GM23248 (cell line): ENCODE results near the gene GABRA4. TPM values are rescaled to one million over a fixed set of nuclear protein-coding genes. Genes with fewer than 3 reads are reported as not detected.

Experiments used
- DNase-seq: peaks from one replicate; pipeline ENCODE4 v3.0.0-alpha.2; 2015
- H2AFZ ChIP-seq: fragments of 200-600 bp; sonication (generic); 2 replicates; pipeline ENCODE4 v1.6.1; 2016; ENCODE audit warnings: antibody characterized with exemption
- H3F3A ChIP-seq: fragments of 200-600 bp; sonication (generic); 2 replicates; pipeline ENCODE4 v1.6.1; 2016; ENCODE audit warnings: mild to moderate bottlenecking, antibody characterized with exemption, mixed run types; ENCODE audit not compliant: insufficient read depth
- H3K27ac ChIP-seq: fragments of 200-600 bp; sonication (generic); 2 replicates; pipeline ENCODE4 v1.5.1; 2016; ENCODE audit warnings: mild to moderate bottlenecking
- H3K27me3 ChIP-seq: fragments of 200-600 bp; sonication (generic); replicated peaks from 2 replicates; pipeline ENCODE4 v1.6.1; 2016; ENCODE audit warnings: mild to moderate bottlenecking; ENCODE audit not compliant: insufficient read depth
- H3K36me3 ChIP-seq: fragments of 200-600 bp; sonication (generic); 2 replicates; pipeline ENCODE4 v1.6.1; 2016; ENCODE audit warnings: low read depth, mild to moderate bottlenecking
- H3K4me1 ChIP-seq: fragments of 200-600 bp; sonication (generic); 2 replicates; pipeline ENCODE4 v1.6.1; 2016; ENCODE audit warnings: mild to moderate bottlenecking; ENCODE audit not compliant: insufficient read depth
- H3K4me2 ChIP-seq: fragments of 200-600 bp; sonication (generic); one replicate; pipeline ENCODE4 v1.6.1; 2016; ENCODE audit warnings: mild to moderate bottlenecking; ENCODE audit not compliant: unreplicated experiment
- H3K4me3 ChIP-seq: fragments of 200-600 bp; sonication (generic); 2 replicates; pipeline ENCODE4 v1.5.1; 2016; ENCODE audit warnings: mild to moderate bottlenecking
- H3K79me2 ChIP-seq: fragments of 200-600 bp; sonication (generic); 2 replicates; pipeline ENCODE4 v1.6.1; 2016; ENCODE audit warnings: mild to moderate bottlenecking; ENCODE audit not compliant: insufficient read depth
- H3K9ac ChIP-seq: fragments of 200-600 bp; sonication (generic); 2 replicates; pipeline ENCODE4 v1.6.1; 2016; ENCODE audit warnings: mild to moderate bottlenecking
- H3K9me2 ChIP-seq: fragments of 200-600 bp; sonication (generic); 2 replicates; pipeline ENCODE4 v1.6.1; 2016; ENCODE audit warnings: mixed run types, mild to moderate bottlenecking, moderate library complexity; ENCODE audit not compliant: insufficient read depth
- H3K9me3 ChIP-seq: fragments of 200-600 bp; sonication (generic); one replicate; pipeline ENCODE4 v1.6.1; 2017; ENCODE audit warnings: low read depth
- H4K20me1 ChIP-seq: fragments of 200-600 bp; sonication (generic); 2 replicates; pipeline ENCODE4 v1.6.0; 2016; ENCODE audit not compliant: insufficient read depth
- EZH2 ChIP-seq: fragments of 200-600 bp; sonication (generic); IDR thresholded peaks from 2 replicates; pipeline ENCODE4 v1.6.1; 2018; ENCODE audit warnings: antibody characterized with exemption, mild to moderate bottlenecking; ENCODE audit not compliant: insufficient read depth, poor library complexity, severe bottlenecking
- EZH2phosphoT487 ChIP-seq: fragments of 200-600 bp; sonication (generic); IDR thresholded peaks from 2 replicates; pipeline ENCODE4 v1.6.1; 2018; ENCODE audit warnings: antibody characterized with exemption, moderate library complexity, mild to moderate bottlenecking, low read depth; ENCODE audit not compliant: insufficient read depth
- WGBS, 2 experiments: methylation state at CpG; one replicate each; pipeline ENCODE4 v1.1.6; 2015 to 2017; ENCODE audit warnings: low lambda C conversion rate in 2 of 2, low coverage in 1 of 2; ENCODE audit errors: missing lambda C conversion rate in 2 of 2; 5-methylcytosine and 5-hydroxymethylcytosine counted together
- in situ Hi-C: fragments of 300-500 bp; cut with MboI; formaldehyde crosslinking; loops from 2 replicates; pipeline ENCODE4 v1.15.0; 2020
- polyA plus RNA-seq: library from polyadenylated mRNA; unstranded; fragments of >200 nt; fragmentation: Nextera tagmentation; extraction: Ambion mirVana; gene quantifications from 2 replicates; pipeline ENCODE4 v1.2.1, GENCODE V29; 2016
- total RNA-seq: library from RNA; depleted of rRNA; stranded (reverse); fragments of >200 nt; shearing (Covaris generic); gene quantifications from 2 replicates; pipeline ENCODE4 v1.2.3, GENCODE V29; 2014

The GABRA4 gene
- total and polyA plus RNA-seq, 2 experiments from 2014 or later: not detected

DNA sequence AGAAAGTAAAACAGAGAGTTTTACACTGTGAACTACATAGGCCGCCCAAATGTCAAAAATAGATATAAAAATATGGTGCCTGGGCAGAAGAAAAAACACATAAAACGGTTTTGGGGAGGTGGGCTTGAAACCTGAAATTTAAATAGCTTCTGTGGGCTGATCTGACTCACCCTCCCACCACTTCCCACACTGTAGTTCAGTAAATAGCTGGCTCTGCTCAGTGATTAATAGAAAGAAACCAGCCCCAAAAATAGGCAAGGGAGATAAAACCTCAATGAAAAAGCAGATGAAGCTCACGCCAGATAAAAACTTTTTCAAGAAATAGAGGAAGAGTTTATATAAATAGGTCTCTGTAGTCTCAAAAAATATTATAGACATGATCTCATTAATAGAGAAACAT is 71.2 kb downstream of the GABRA4 start:
- in situ Hi-C loops: no loop called here
- Histone ChIP-seq H3K36me3 (no peaks in the 10 kb centered on the region), H3K4me2 (no peak overlapping the region), H4K20me1 (no peaks in the 10 kb centered on the region), H3K4me3 (no peak overlapping the region), H2AFZ (no peak overlapping the region), H3K27me3 (no peaks in the 10 kb centered on the region), H3K9me3 (no peaks in the 10 kb centered on the region), H3K9ac (no peak overlapping the region), H3K4me1 (no peaks in the 10 kb centered on the region), H3K27ac (no peak overlapping the region), H3K79me2 (no peaks in the 10 kb centered on the region), H3F3A (no peaks in the 10 kb centered on the region), H3K9me2 (no peaks in the 10 kb centered on the region)
- DNase-seq: no peak
- no peak for TF ChIP-seq EZH2phosphoT487
- no peak for TF ChIP-seq EZH2
- WGBS, 2 experiments: 23 to 26% methylated on average over 3 of the region's 3 CpGs

DNA sequence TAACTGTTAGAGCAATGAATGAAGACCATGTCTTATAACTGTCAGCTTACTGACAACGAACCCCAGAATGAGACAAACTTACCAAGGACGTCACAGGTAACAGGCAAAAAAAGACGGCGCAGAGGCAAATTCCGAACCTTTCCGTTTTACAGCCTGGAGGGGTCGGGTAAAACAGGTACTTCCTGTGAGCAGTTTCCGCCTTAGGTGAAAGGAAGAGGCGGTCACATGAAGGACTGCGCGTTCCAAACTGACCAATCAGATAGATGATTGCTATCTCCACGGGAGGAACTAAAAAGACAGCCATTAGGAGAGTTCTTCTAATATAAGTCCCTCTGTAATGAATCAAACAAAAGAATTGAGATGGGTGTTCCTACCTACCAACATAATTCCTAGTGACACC is 84.3 kb downstream of the GABRA4 start, which contains the start of gene COX7B2:
TSS of gene COX7B2 (minus strand) at position 168 of the 400 bp plus-strand sequence. CDS start 174,053 bp downstream, outside the sequence.
- Histone ChIP-seq H2AFZ (no peak within 1 kb of the TSS), H3K4me2 (no peak within 1 kb of the TSS), H3K27ac (no peak within 1 kb of the TSS), H3K9ac (no peak within 1 kb of the TSS), H3K9me2 (no peaks in the 10 kb centered on the region), H3K27me3 (no peaks in the 10 kb centered on the region), H3K36me3 (no peaks in the 10 kb centered on the region), H3K4me3 (no peak within 1 kb of the TSS), H3K9me3 (no peaks in the 10 kb centered on the region), H4K20me1 (no peaks in the 10 kb centered on the region), H3K4me1 (no peaks in the 10 kb centered on the region), H3F3A (no peaks in the 10 kb centered on the region), H3K79me2 (no peaks in the 10 kb centered on the region)
- in situ Hi-C loops: no loop called here
- TF ChIP-seq EZH2phosphoT487: no peak
- TF ChIP-seq EZH2: no peak
- WGBS, 2 experiments: 55 to 63% methylated on average over 12 of the region's 12 CpGs
- no peak for DNase-seq

DNA sequence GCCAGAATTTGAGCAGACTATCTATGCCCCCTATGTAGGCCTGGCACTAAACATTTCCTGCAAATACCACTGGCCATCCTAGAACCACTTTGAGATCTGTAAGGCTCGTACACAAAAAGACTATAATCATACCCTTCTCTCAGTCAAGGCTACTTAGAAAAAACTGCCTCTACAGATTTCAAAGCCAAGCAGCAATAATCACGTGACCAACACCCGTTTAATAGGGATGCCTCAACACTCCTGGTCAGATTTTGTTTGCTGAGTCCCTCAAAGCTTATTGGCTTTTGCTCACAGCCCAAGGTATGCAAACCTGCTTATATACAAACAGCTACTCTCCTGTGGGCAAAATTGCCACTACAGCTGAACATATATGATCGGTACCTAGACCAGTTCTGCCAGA is 85.2 kb downstream of the GABRA4 start:
- DNase-seq: no peak
- no peaks in the 10 kb centered on the region for H3K4me1 ChIP-seq
- in situ Hi-C loops: no loop called here
- no peak overlapping the region for H3K4me2 ChIP-seq
- WGBS, 2 experiments: 28 to 29% methylated on average over 4 of the region's 4 CpGs
- no peaks in the 10 kb centered on the region for H4K20me1 ChIP-seq
- no peaks in the 10 kb centered on the region for H3K36me3 ChIP-seq
- H2AFZ ChIP-seq: no peak overlapping the region
- TF ChIP-seq EZH2 (no peak), EZH2phosphoT487 (no peak)
- no peaks in the 10 kb centered on the region for H3K27me3 ChIP-seq
- no peaks in the 10 kb centered on the region for H3K9me2 ChIP-seq
- H3K27ac ChIP-seq: no peak overlapping the region
- H3F3A ChIP-seq: no peaks in the 10 kb centered on the region
- H3K9ac ChIP-seq: no peak overlapping the region
- no peaks in the 10 kb centered on the region for H3K9me3 ChIP-seq
- H3K79me2 ChIP-seq: no peaks in the 10 kb centered on the region
- no peak overlapping the region for H3K4me3 ChIP-seq

DNA sequence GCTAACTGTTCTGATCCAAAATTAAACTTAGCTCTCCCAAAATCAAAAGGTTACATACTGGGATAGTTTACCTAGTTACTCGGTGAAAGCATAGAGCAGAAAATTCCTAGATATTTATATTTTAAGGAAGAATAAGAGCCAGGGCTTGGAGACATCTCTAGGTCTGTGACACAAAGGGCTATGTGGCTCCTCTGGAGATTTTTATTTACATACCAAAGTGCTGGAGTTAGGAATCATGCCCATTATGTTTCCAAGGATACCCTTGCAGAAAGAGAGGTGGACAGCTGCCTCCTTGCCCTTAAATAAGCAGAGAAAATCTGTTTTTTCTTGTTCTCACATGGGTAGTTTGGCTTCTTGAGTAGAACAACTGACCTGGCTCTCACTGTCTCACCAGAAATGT is 93.3 kb downstream of the GABRA4 start:
- H3K9me2 ChIP-seq: no peaks in the 10 kb centered on the region
- TF ChIP-seq EZH2: no peak
- TF ChIP-seq EZH2phosphoT487: no peak
- no peak overlapping the region for H3K27ac ChIP-seq
- no peaks in the 10 kb centered on the region for H3F3A ChIP-seq
- H3K9ac ChIP-seq: no peak overlapping the region
- no peak overlapping the region for H3K4me2 ChIP-seq
- H3K4me1 ChIP-seq: no peaks in the 10 kb centered on the region
- WGBS, 2 experiments: 15 to 30% methylated on average over 1 of the region's 1 CpG
- no peaks in the 10 kb centered on the region for H3K27me3 ChIP-seq
- H3K79me2 ChIP-seq: no peaks in the 10 kb centered on the region
- no peaks in the 10 kb centered on the region for H3K9me3 ChIP-seq
- no peaks in the 10 kb centered on the region for H3K36me3 ChIP-seq
- H3K4me3 ChIP-seq: no peak overlapping the region
- no peak overlapping the region for H2AFZ ChIP-seq
- no peak for DNase-seq
- in situ Hi-C loops: no loop called here
- no peaks in the 10 kb centered on the region for H4K20me1 ChIP-seq

DNA sequence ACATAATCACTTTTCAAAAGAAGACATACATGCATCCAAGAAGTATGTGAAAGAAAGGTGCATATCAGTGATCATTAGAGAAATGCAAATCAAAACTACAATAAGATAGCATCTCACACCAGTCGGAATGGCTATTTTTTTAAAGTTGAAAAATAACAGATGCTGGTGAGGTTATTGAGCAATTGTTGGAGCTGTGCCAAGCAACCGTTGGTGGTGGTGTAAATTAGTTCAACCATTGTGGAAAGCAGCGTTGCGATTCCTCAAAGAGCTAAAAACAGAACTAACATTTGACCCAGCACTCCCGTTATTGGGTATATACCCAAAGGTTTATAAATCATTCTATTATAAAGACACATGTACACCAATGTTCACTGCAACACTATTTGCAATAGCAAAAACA is 98.6 kb downstream of the GABRA4 start:
- DNase-seq: peak; percentile 0
- Histone ChIP-seq H4K20me1 (no peaks in the 10 kb centered on the region), H3K4me3 (no peak overlapping the region), H3F3A (no peaks in the 10 kb centered on the region), H3K9ac (no peak overlapping the region), H3K36me3 (no peaks in the 10 kb centered on the region), H3K9me2 (no peaks in the 10 kb centered on the region), H3K79me2 (no peaks in the 10 kb centered on the region), H3K4me2 (no peak overlapping the region), H3K9me3 (no peaks in the 10 kb centered on the region), H3K4me1 (no peaks in the 10 kb centered on the region), H3K27me3 (no peaks in the 10 kb centered on the region), H3K27ac (no peak overlapping the region), H2AFZ (no peak overlapping the region)
- WGBS, 2 experiments: 5% methylated on average over 5 of the region's 5 CpGs
- TF ChIP-seq EZH2phosphoT487 (no peak), EZH2 (no peak)
- in situ Hi-C loops: no loop called here
